Choroid plexus epithelial cell (primary cell): ENCODE measurements around the gene VPS25.
A peak's percentile ranks its signal among the peaks of the same experiment; 100 is the strongest.

Source experiments
- DNase-seq: peaks from one replicate; pipeline ENCODE4 v3.0.0-alpha.2; 2010; ENCODE audit warnings: low read depth
- H3K4me3 ChIP-seq: 2 replicates; pipeline ENCODE4 v1.5.1; 2011; ENCODE audit warnings: low read depth, mild to moderate bottlenecking, control low read depth, low read length, moderate library complexity
- TF ChIP-seq, protein P1 (sequence below): conservative IDR thresholded peaks from 2 replicates; pipeline ENCODE4 v1.5.1; 2011; ENCODE audit warnings: low read depth, mild to moderate bottlenecking, control low read depth, inconsistent platforms, low read length, moderate library complexity

VPS25 gene

GRCh38 chr17:42774066-42774745 is 957 bp downstream of the VPS25 start:
- TF ChIP-seq, protein P1, sequence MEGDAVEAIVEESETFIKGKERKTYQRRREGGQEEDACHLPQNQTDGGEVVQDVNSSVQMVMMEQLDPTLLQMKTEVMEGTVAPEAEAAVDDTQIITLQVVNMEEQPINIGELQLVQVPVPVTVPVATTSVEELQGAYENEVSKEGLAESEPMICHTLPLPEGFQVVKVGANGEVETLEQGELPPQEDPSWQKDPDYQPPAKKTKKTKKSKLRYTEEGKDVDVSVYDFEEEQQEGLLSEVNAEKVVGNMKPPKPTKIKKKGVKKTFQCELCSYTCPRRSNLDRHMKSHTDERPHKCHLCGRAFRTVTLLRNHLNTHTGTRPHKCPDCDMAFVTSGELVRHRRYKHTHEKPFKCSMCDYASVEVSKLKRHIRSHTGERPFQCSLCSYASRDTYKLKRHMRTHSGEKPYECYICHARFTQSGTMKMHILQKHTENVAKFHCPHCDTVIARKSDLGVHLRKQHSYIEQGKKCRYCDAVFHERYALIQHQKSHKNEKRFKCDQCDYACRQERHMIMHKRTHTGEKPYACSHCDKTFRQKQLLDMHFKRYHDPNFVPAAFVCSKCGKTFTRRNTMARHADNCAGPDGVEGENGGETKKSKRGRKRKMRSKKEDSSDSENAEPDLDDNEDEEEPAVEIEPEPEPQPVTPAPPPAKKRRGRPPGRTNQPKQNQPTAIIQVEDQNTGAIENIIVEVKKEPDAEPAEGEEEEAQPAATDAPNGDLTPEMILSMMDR: no peak
- DNase-seq: peak; percentile 41
- H3K4me3 ChIP-seq: peak overlapping the region; percentile 99

- TF ChIP-seq, protein P1: peak; percentile 33
- no peak overlapping the region for H3K4me3 ChIP-seq
- peak; percentile 51 for DNase-seq
Observed at GRCh38 chr17:42775534-42776098, 2.4 kb downstream of the VPS25 start.

GRCh38 chr17:42778570-42778969 is 5.3 kb downstream of the VPS25 start:
- TF ChIP-seq, protein P1: no peak
- no peak for DNase-seq
- no peak overlapping the region for H3K4me3 ChIP-seq

DNA sequence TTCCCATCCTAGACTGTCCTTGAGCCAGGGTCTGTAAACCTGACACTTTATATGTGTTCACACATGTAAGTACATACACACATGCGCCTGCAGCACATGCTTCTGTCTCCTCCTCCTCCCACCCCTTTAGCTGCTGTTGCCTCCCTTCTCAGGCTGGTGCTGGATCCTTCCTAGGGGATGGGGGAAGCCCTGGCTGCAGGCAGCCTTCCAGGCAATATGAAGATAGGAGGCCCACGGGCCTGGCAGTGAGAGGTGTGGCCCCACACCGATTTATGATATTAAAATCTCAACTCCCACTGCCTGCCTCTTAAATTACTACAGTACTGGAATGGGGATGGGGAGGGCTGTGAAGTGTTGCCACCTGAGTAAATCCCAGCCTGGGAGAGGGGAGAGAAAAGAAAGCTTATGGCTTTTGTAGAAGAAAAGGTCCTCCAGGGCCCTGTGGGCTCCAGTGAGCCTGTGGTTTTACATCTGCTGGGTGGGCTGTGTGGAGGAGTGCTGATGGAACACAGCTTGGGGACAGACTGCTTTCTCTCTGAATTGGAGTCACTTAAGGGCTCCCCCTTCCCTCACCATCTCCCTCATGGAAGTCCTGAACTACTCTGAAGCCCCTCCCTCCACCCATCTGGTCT is 6.2 kb downstream of the VPS25 start:
- TF ChIP-seq, protein P1: no peak
- no peak overlapping the region for H3K4me3 ChIP-seq
- DNase-seq: no peak

- DNase-seq: no peak
- TF ChIP-seq, protein P1: no peak
- H3K4me3 ChIP-seq: peak within 1 kb of the TSS; percentile 64
Observed at GRCh38 chr17:42779936-42780850, 6.9 kb downstream of the VPS25 start, which contains the start of gene WNK4. WNK4 (plus strand) TSS chr17:42780610; CDS start chr17:42780699, 89 bp downstream.

- no peak for DNase-seq
- TF ChIP-seq, protein P1: no peak
Observed at GRCh38 chr17:42780851-42781638, 7.8 kb downstream of the VPS25 start.

More at GRCh38 chr17:42780851-42781638, 7.8 kb downstream of the VPS25 start:
- peak overlapping the region; percentile 64 for H3K4me3 ChIP-seq
